NCI-H146 treated with DMSO at 0.1 percent for 48 hours (cell line): ENCODE data around the gene MKRN3.
A peak's percentile ranks its signal among the peaks of the same experiment; 100 is the strongest.
"Not testable (repeated sequence)": the region's sequence is repeated elsewhere in the genome, so short reads cannot be mapped to it uniquely, and the experiment has no call there.

Source experiments
- DNase-seq: peaks from one replicate; lab custom pipeline; 2025; ENCODE audit not compliant: unreplicated experiment; lab: John Stamatoyannopoulos, UW

Gene MKRN3

GRCh38 chr15:23588268-23588667, 22.8 kb downstream of the MKRN3 start:
- peak; percentile 44 for DNase-seq

GRCh38 chr15:23589012-23589411, 23.5 kb downstream of the MKRN3 start:
- DNase-seq, result no peak

- DNase-seq, result no peak
Measured at GRCh38 chr15:23594252-23594770, 28.8 kb downstream of the MKRN3 start.

GRCh38 chr15:23595368-23595767, 29.9 kb downstream of the MKRN3 start:
- DNase-seq, result no peak

GRCh38 chr15:23596736-23597135, 31.3 kb downstream of the MKRN3 start:
- DNase-seq, result no peak

- DNase-seq, result not testable (repeated sequence)
Measured at GRCh38 chr15:23597278-23597677, 31.8 kb downstream of the MKRN3 start.

GRCh38 chr15:23599053-23599452, 33.6 kb downstream of the MKRN3 start:
- DNase-seq, result no peak

GRCh38 chr15:23602124-23602523, 36.6 kb downstream of the MKRN3 start:
- no peak for DNase-seq

GRCh38 chr15:23606226-23606625, 40.8 kb downstream of the MKRN3 start:
- no peak for DNase-seq

- no peak for DNase-seq
Measured at GRCh38 chr15:23616536-23616935, 51.1 kb downstream of the MKRN3 start.
